K562 (cell line): ENCODE measurements around the gene SPOCD1. TPM values are rescaled to one million over a fixed set of nuclear protein-coding genes. Genes with fewer than 3 reads are reported as not detected.

ENCODE experiments used
- CBX2 ChIP-seq: fragments of 200-600 bp; sonication (generic); IDR thresholded peaks from one replicate; pipeline ENCODE4 v1.6.1; 2012; ENCODE audit warnings: mild to moderate bottlenecking, low read length, inconsistent platforms; ENCODE audit not compliant: insufficient read depth, poor library complexity, severe bottlenecking
- CEBPG ChIP-seq, 3 experiments: fragments of 200-800 bp in 1 of 3; sonication (Bioruptor generic) in 1 of 3; sonication (generic) in 1 of 3; formaldehyde crosslinking in 1 of 3; IDR thresholded peaks in 2 of 3; conservative IDR thresholded peaks in 1 of 3; 2 replicates each; pipeline versions ENCODE4 v1.6.1 to v1.8.0; 2016 to 2022; ENCODE audit warnings: missing compliant biosample characterization in 2 of 3, missing genetic modification characterization in 2 of 3, mild to moderate bottlenecking in 1 of 3, missing genetic modification reagents in 1 of 3
- CTBP1 ChIP-seq: fragments of 450-650 bp; IDR thresholded peaks from 2 replicates; pipeline ENCODE4 v1.6.1; 2016; ENCODE audit warnings: borderline replicate concordance
- ERF ChIP-seq: fragments of 450-650 bp; formaldehyde crosslinking; IDR thresholded peaks from 2 replicates; pipeline ENCODE4 v1.4.0; 2020; ENCODE audit warnings: mild to moderate bottlenecking, mixed read lengths
- GTF2A2 ChIP-seq: IDR thresholded peaks from 2 replicates; pipeline ENCODE4 v1.6.1; 2016; ENCODE audit warnings: mild to moderate bottlenecking, missing genetic modification characterization, missing compliant biosample characterization
- KDM2B ChIP-seq: fragments of 250-450 bp; sonication (Bioruptor Pico); IDR thresholded peaks from 2 replicates; pipeline ENCODE4 v1.8.0; 2021; ENCODE audit warnings: mild to moderate bottlenecking, moderate library complexity
- KDM5B ChIP-seq: fragments of 200-600 bp; sonication (generic); IDR thresholded peaks from 2 replicates; pipeline ENCODE4 v1.6.1; 2012; ENCODE audit warnings: low read depth, mild to moderate bottlenecking, moderate library complexity, low read length, control low read depth, inconsistent platforms; ENCODE audit not compliant: insufficient replicate concordance
- MTA3 ChIP-seq: fragments of 450-650 bp; formaldehyde crosslinking; IDR thresholded peaks from 2 replicates; pipeline ENCODE4 v1.6.1; 2017; ENCODE audit warnings: mild to moderate bottlenecking, borderline replicate concordance
- NFATC3 ChIP-seq: fragments of 450-650 bp; IDR thresholded peaks from 2 replicates; pipeline ENCODE4 v1.6.1; 2017; ENCODE audit warnings: mild to moderate bottlenecking
- SOX6 ChIP-seq: fragments of 450-650 bp; IDR thresholded peaks from 2 replicates; pipeline ENCODE4 v1.6.1; 2014; ENCODE audit warnings: mild to moderate bottlenecking
- TEAD1 ChIP-seq, 2 experiments: fragments of 450-650 bp in 1 of 2; sonication (generic) in 1 of 2; formaldehyde crosslinking; IDR thresholded peaks; 2 replicates each; pipeline versions ENCODE4 v1.4.0 to v1.8.0; 2020 to 2022; ENCODE audit warnings: mild to moderate bottlenecking in 2 of 2, missing genetic modification reagents in 1 of 2
- ZNF12 ChIP-seq: sonication (generic); formaldehyde crosslinking; IDR thresholded peaks from 2 replicates; pipeline ENCODE4 v1.4.0; 2020; ENCODE audit warnings: mild to moderate bottlenecking, missing genetic modification reagents
- ZNF133 ChIP-seq: fragments of 250-450 bp; sonication (Bioruptor Pico); IDR thresholded peaks from 2 replicates; pipeline ENCODE4 v1.4.0; 2020; ENCODE audit warnings: mild to moderate bottlenecking
- ZNF217 ChIP-seq: sonication (generic); formaldehyde crosslinking; IDR thresholded peaks from 2 replicates; pipeline ENCODE4 v1.8.0; 2022; ENCODE audit warnings: mild to moderate bottlenecking, missing genetic modification reagents
- ZNF785 ChIP-seq: fragments of 250-450 bp; sonication (Bioruptor Pico); IDR thresholded peaks from 2 replicates; pipeline ENCODE4 v1.4.0; 2020; ENCODE audit warnings: mild to moderate bottlenecking
- polyA plus RNA-seq, 8 experiments: library from polyadenylated mRNA; depleted of rRNA in 4 of 8; stranded (reverse) in 5 of 8; unstranded in 3 of 8; fragments of >200 nt; fragmentation: Nextera tagmentation in 2 of 8; fragmentation: Illumina TruSeq in 1 of 8; extraction: Ambion mirVana in 2 of 8; extraction: Trizol in 1 of 8; gene quantifications; 2 replicates each; pipeline versions ENCODE4 v1.2.1 to v1.2.3, GENCODE V29; 2011 to 2014; ENCODE audit warnings: inconsistent platforms in 1 of 8, missing spikeins in 1 of 8
- total RNA-seq, 7 experiments: library from RNA; depleted of rRNA in 6 of 7; stranded (reverse); fragments of >200 nt in 6 of 7; fragmentation: Illumina TruSeq in 2 of 7; extraction: Trizol in 2 of 7; gene quantifications; 2 replicates each; pipeline versions ENCODE4 v1.2.1 to v1.2.3, GENCODE V29; 2011 to 2021; ENCODE audit warnings: low replicate concordance in 1 of 7
- TF ChIP-seq, protein P1 (sequence below): fragments of 450-650 bp; IDR thresholded peaks from 2 replicates; pipeline ENCODE4 v1.6.1; 2016; ENCODE audit warnings: mild to moderate bottlenecking
- TF ChIP-seq, protein P2 (sequence below): fragments of 150-350 bp; IDR thresholded peaks from 2 replicates; pipeline ENCODE4 v1.6.1; 2014; ENCODE audit warnings: low read depth, mild to moderate bottlenecking, low read length, borderline replicate concordance
- TF ChIP-seq, protein P3 (sequence below): fragments of 150-350 bp; conservative IDR thresholded peaks from 2 replicates; pipeline ENCODE4 v1.6.1; 2014; ENCODE audit warnings: low read length

SPOCD1 gene
- total and polyA plus RNA-seq, 9 of the 15 experiments (the other 6 are each of a cell fraction or from before 2014, with no cell fraction given), result 0.03 to 0.71 (median 0.26) TPM; not detected in 1

DNA sequence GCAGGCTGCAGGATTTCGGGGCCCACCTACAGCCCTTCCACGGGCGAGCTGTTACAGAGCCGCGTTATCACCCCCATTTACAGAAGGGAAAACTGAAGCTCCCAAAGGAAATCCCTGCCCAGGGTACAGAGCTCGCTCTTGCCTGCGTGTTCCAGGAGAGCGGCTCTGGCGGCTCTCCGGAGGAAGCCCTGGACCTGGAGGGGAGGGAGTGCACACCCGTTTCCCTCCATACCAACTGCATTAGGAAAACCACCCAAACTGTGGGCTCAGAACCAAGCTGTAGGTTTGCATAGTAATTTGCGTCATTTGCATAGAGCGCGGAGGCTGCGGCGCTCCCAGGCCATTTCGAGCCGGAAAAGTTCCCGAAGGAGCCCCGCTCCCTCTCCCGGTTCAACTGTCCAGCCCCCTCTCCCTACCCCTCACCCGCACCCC, 27.0 kb downstream of the SPOCD1 start (continued):
- TF ChIP-seq, protein P1, sequence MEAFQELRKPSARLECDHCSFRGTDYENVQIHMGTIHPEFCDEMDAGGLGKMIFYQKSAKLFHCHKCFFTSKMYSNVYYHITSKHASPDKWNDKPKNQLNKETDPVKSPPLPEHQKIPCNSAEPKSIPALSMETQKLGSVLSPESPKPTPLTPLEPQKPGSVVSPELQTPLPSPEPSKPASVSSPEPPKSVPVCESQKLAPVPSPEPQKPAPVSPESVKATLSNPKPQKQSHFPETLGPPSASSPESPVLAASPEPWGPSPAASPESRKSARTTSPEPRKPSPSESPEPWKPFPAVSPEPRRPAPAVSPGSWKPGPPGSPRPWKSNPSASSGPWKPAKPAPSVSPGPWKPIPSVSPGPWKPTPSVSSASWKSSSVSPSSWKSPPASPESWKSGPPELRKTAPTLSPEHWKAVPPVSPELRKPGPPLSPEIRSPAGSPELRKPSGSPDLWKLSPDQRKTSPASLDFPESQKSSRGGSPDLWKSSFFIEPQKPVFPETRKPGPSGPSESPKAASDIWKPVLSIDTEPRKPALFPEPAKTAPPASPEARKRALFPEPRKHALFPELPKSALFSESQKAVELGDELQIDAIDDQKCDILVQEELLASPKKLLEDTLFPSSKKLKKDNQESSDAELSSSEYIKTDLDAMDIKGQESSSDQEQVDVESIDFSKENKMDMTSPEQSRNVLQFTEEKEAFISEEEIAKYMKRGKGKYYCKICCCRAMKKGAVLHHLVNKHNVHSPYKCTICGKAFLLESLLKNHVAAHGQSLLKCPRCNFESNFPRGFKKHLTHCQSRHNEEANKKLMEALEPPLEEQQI, result no peak
- TF ChIP-seq NFATC3, result no peak
- no peak for TF ChIP-seq ZNF12
- TF ChIP-seq ERF, result 0 out of 2 replicates have a peak, but pooled peaks have one; percentile 27
- TF ChIP-seq, protein P2, sequence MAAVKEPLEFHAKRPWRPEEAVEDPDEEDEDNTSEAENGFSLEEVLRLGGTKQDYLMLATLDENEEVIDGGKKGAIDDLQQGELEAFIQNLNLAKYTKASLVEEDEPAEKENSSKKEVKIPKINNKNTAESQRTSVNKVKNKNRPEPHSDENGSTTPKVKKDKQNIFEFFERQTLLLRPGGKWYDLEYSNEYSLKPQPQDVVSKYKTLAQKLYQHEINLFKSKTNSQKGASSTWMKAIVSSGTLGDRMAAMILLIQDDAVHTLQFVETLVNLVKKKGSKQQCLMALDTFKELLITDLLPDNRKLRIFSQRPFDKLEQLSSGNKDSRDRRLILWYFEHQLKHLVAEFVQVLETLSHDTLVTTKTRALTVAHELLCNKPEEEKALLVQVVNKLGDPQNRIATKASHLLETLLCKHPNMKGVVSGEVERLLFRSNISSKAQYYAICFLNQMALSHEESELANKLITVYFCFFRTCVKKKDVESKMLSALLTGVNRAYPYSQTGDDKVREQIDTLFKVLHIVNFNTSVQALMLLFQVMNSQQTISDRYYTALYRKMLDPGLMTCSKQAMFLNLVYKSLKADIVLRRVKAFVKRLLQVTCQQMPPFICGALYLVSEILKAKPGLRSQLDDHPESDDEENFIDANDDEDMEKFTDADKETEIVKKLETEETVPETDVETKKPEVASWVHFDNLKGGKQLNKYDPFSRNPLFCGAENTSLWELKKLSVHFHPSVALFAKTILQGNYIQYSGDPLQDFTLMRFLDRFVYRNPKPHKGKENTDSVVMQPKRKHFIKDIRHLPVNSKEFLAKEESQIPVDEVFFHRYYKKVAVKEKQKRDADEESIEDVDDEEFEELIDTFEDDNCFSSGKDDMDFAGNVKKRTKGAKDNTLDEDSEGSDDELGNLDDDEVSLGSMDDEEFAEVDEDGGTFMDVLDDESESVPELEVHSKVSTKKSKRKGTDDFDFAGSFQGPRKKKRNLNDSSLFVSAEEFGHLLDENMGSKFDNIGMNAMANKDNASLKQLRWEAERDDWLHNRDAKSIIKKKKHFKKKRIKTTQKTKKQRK, result no peak
- TF ChIP-seq, protein P3, sequence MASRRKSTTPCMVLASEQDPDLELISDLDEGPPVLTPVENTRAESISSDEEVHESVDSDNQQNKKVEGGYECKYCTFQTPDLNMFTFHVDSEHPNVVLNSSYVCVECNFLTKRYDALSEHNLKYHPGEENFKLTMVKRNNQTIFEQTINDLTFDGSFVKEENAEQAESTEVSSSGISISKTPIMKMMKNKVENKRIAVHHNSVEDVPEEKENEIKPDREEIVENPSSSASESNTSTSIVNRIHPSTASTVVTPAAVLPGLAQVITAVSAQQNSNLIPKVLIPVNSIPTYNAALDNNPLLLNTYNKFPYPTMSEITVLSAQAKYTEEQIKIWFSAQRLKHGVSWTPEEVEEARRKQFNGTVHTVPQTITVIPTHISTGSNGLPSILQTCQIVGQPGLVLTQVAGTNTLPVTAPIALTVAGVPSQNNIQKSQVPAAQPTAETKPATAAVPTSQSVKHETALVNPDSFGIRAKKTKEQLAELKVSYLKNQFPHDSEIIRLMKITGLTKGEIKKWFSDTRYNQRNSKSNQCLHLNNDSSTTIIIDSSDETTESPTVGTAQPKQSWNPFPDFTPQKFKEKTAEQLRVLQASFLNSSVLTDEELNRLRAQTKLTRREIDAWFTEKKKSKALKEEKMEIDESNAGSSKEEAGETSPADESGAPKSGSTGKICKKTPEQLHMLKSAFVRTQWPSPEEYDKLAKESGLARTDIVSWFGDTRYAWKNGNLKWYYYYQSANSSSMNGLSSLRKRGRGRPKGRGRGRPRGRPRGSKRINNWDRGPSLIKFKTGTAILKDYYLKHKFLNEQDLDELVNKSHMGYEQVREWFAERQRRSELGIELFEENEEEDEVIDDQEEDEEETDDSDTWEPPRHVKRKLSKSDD, result no peak
- no peak for TF ChIP-seq ZNF785 (CRISPR knock-in tag)
- TF ChIP-seq KDM2B, result 0 out of 2 replicates have a peak, but pooled peaks have one; percentile 16
- no peak for TF ChIP-seq GTF2A2 (tag)
- TF ChIP-seq ZNF133 (CRISPR knock-in tag), result no peak
- no peak for TF ChIP-seq KDM5B
- TF ChIP-seq MTA3, result no peak
- no peak for TF ChIP-seq ZNF217 (CRISPR knock-in tag)
- TF ChIP-seq SOX6, result no peak
- TF ChIP-seq CBX2, result no peak
- peak in 1 of 2 experiments; percentile 14; a peak in 1 of 4 replicates for TF ChIP-seq TEAD1 (CRISPR knock-in tag; IDR thresholded peaks at IDR 0.05)
- TF ChIP-seq CTBP1, result no peak
- TF ChIP-seq CEBPG (CRISPR knock-in tag; IDR thresholded peaks at IDR 0.05), result 0 out of 2 replicates have a peak, but pooled peaks have one; percentile 32
- TF ChIP-seq CEBPG (tag; conservative IDR thresholded peaks at IDR 0.05 in 1 of 2, IDR thresholded peaks at IDR 0.05 in 1 of 2), result 0 out of 4 replicates have a peak, but pooled peaks of 1 of the 2 experiments have one; percentile 18
